Mesendoderm (in vitro differentiated cells): ENCODE results near the gene TEAD1.

Experiments
- DNase-seq: peaks from one replicate; pipeline ENCODE4 v3.0.0; 2013
- H2AK5ac ChIP-seq: 2 replicates; pipeline ENCODE4 v1.6.1; 2013; ENCODE audit warnings: low read length, inconsistent platforms
- H2BK120ac ChIP-seq: 2 replicates; pipeline ENCODE4 v1.6.1; 2013; ENCODE audit warnings: low read depth, mild to moderate bottlenecking, low read length, moderate library complexity, mixed read lengths
- H2BK15ac ChIP-seq: replicated peaks from 2 replicates; pipeline ENCODE4 v1.6.1; 2013; ENCODE audit warnings: low read depth, mild to moderate bottlenecking, moderate library complexity
- H2BK5ac ChIP-seq: 2 replicates; pipeline ENCODE4 v1.6.1; 2013; ENCODE audit warnings: low read length, inconsistent platforms
- H3K18ac ChIP-seq: 2 replicates; pipeline ENCODE4 v1.6.1; 2013; ENCODE audit warnings: mild to moderate bottlenecking, low read length, mixed read lengths
- H3K23ac ChIP-seq: one replicate; pipeline ENCODE4 v1.6.1; 2013; ENCODE audit warnings: low read length
- H3K27ac ChIP-seq: 2 replicates; pipeline ENCODE4 v1.5.1; 2013; ENCODE audit warnings: low read depth, mild to moderate bottlenecking, inconsistent platforms, low read length, moderate library complexity
- H3K27me3 ChIP-seq: 2 replicates; pipeline ENCODE4 v1.6.1; 2013; ENCODE audit warnings: low read length, control low read depth, mild to moderate bottlenecking, inconsistent platforms; ENCODE audit not compliant: insufficient read depth, poor library complexity
- H3K36me3 ChIP-seq: 2 replicates; pipeline ENCODE4 v1.6.1; 2013; ENCODE audit warnings: low read length, inconsistent platforms; ENCODE audit not compliant: control insufficient read depth, insufficient read depth
- H3K4ac ChIP-seq: one replicate; pipeline ENCODE4 v1.6.1; 2013; ENCODE audit warnings: low read depth, mild to moderate bottlenecking, low read length, moderate library complexity
- H3K4me1 ChIP-seq: 2 replicates; pipeline ENCODE4 v1.6.1; 2013; ENCODE audit warnings: low read depth, low read length, inconsistent platforms; ENCODE audit not compliant: control insufficient read depth
- H3K4me2 ChIP-seq: 2 replicates; pipeline ENCODE4 v1.6.1; 2013; ENCODE audit warnings: low read length
- H3K4me3 ChIP-seq: 2 replicates; pipeline ENCODE4 v1.5.1; 2013; ENCODE audit warnings: mild to moderate bottlenecking, low read length
- H3K56ac ChIP-seq: one replicate; pipeline ENCODE4 v1.6.1; 2013; ENCODE audit warnings: low read length
- H3K79me1 ChIP-seq: 2 replicates; pipeline ENCODE4 v1.6.1; 2013; ENCODE audit warnings: low read length, inconsistent platforms
- H3K79me2 ChIP-seq: 2 replicates; pipeline ENCODE4 v1.6.1; 2013; ENCODE audit warnings: mild to moderate bottlenecking, low read length; ENCODE audit not compliant: control insufficient read depth, insufficient read depth
- H3K9ac ChIP-seq: 2 replicates; pipeline ENCODE4 v1.6.1; 2013; ENCODE audit warnings: low read length, inconsistent platforms
- H4K5ac ChIP-seq: one replicate; pipeline ENCODE4 v1.6.1; 2013; ENCODE audit warnings: low read length
- H4K8ac ChIP-seq: one replicate; pipeline ENCODE4 v1.6.1; 2013; ENCODE audit warnings: low read depth, mild to moderate bottlenecking, control low read depth, low read length, moderate library complexity
- WGBS: extraction: QIAGEN DNeasy Blood & Tissue Kit; methylation state at CpG from one replicate; pipeline ENCODE4 v1.1.7; 2013; ENCODE audit warnings: low lambda C conversion rate, missing lambda C conversion rate; ENCODE audit not compliant: insufficient coverage; ENCODE audit errors: extremely low coverage; 5-methylcytosine and 5-hydroxymethylcytosine counted together

The TEAD1 gene

DNA sequence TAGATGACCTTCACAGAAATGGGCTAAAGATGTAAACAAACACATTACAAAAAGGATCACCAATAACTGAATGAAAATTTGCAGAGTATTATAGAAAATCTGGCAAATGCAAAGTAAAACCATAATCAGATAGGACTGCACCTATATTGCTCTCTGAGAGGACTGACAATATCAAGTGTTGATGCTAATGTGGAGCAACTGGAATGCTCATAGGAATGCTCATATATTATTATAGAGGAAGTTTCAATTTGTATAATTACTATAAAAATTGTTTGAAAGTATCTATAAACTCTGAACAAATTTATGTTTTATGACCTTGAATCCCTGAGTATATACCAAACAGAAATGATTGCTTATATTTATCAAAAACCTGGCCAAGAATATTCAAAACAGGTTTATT lies 18.4 kb upstream of the TEAD1 start:
- H2AK5ac ChIP-seq = no peak overlapping the region
- H2BK120ac ChIP-seq = no peak overlapping the region
- H3K4me3 ChIP-seq = no peak overlapping the region
- no peak overlapping the region for H3K27ac ChIP-seq
- no peaks in the 10 kb centered on the region for H3K36me3 ChIP-seq
- no peak overlapping the region for H3K9ac ChIP-seq
- no peak overlapping the region for H2BK15ac ChIP-seq
- no peak overlapping the region for H3K4ac ChIP-seq
- H3K56ac ChIP-seq = no peak overlapping the region
- no peak overlapping the region for H3K4me2 ChIP-seq
- no peak overlapping the region for H3K23ac ChIP-seq
- no peaks in the 10 kb centered on the region for H3K4me1 ChIP-seq
- H4K8ac ChIP-seq = no peak overlapping the region
- H2BK5ac ChIP-seq = no peak overlapping the region
- no peak overlapping the region for H4K5ac ChIP-seq
- H3K79me2 ChIP-seq = no peaks in the 10 kb centered on the region
- no peaks in the 10 kb centered on the region for H3K27me3 ChIP-seq
- H3K79me1 ChIP-seq = no peaks in the 10 kb centered on the region
- H3K18ac ChIP-seq = no peak overlapping the region
- DNase-seq = no peak

DNA sequence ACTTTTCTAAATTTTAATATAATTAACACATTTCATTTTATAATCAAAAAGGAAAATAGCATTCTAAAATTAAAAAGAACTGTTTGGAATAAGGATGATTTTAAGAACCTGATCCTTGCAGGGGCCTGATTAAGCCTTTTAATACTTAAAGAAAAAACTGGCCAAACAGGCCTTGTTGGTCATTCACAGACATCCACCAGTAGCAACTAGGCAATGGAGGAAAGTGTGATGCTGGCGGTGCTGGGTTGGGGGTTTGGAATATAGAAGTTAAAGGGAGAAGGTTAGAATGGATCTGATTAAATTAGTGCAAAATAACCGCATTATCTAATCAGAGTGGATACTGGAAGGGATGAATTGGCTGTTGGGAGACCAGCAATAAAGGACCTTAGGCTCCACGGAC lies 16.9 kb upstream of the TEAD1 start:
- H2BK15ac ChIP-seq = no peak overlapping the region
- no peak overlapping the region for H3K4me3 ChIP-seq
- H3K27ac ChIP-seq = no peak overlapping the region
- no peak for DNase-seq
- H3K18ac ChIP-seq = no peak overlapping the region
- no peak overlapping the region for H4K8ac ChIP-seq
- no peak overlapping the region for H2AK5ac ChIP-seq
- H3K36me3 ChIP-seq = no peaks in the 10 kb centered on the region
- no peak overlapping the region for H3K56ac ChIP-seq
- no peaks in the 10 kb centered on the region for H3K79me1 ChIP-seq
- no peak overlapping the region for H2BK120ac ChIP-seq
- H3K4me1 ChIP-seq = no peaks in the 10 kb centered on the region
- no peak overlapping the region for H3K9ac ChIP-seq
- no peak overlapping the region for H4K5ac ChIP-seq
- no peak overlapping the region for H3K23ac ChIP-seq
- no peak overlapping the region for H2BK5ac ChIP-seq
- no peak overlapping the region for H3K4me2 ChIP-seq
- no peak overlapping the region for H3K4ac ChIP-seq
- WGBS = no CpG with 5 or more reads among the region's 3 CpGs
- no peaks in the 10 kb centered on the region for H3K79me2 ChIP-seq
- H3K27me3 ChIP-seq = no peaks in the 10 kb centered on the region

DNA sequence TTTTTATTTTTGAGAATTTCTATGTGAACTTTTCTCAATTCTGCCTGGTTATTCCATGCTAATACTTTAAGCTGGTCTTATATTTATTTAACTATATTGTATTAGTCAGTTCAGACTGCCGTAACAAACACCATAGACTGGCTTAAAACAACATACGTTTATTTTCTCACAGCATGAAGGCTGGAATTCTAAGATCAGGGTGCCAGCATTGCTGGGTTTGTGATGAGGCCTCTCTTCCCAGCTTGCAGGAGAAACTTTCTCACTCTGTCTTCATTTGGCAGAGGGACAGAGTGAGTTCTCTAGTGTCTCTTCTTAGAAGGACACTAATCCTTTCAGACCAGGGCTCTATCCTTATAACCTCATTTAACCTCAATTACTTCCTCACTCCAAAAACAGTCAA lies 16.2 kb upstream of the TEAD1 start:
- Histone ChIP-seq H3K18ac (no peak overlapping the region), H4K8ac (no peak overlapping the region), H3K36me3 (no peaks in the 10 kb centered on the region), H3K79me2 (no peaks in the 10 kb centered on the region), H3K4me3 (no peak overlapping the region), H3K23ac (no peak overlapping the region), H3K4me2 (no peak overlapping the region), H3K56ac (no peak overlapping the region), H2BK15ac (no peak overlapping the region), H2BK120ac (no peak overlapping the region), H2BK5ac (no peak overlapping the region), H3K27ac (no peak overlapping the region), H3K4me1 (no peaks in the 10 kb centered on the region), H3K27me3 (no peaks in the 10 kb centered on the region), H4K5ac (no peak overlapping the region), H3K79me1 (no peaks in the 10 kb centered on the region), H2AK5ac (no peak overlapping the region), H3K4ac (no peak overlapping the region), H3K9ac (no peak overlapping the region)
- no peak for DNase-seq
- no CpG with 5 or more reads among the region's 2 CpGs for WGBS

DNA sequence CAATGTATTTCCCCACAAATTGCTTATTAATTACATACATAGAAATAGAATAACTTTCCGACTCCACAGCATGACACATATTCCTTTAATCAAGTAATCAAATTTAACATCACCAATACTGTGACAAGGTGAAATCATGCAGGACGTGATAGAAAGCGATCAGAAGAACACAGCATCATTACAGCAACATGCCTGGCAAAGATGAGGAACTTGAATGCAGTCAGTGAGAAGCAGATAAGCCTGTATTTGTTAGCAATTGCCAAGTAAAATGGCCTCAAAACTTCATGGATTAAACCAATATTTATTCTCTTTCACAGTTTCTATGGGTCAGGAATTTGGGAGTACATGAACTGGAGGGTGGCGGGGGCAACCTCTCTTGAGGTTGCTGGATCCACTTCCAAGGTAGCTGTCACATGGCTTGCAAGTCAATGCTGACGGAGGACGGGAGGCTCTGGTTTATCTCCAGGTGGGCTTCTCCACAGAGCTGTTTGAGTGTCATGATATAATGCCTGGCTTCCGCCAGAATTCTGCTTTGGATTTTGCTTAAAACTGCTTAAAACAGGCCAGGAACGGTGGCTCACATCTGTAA lies 12.0 kb upstream of the TEAD1 start:
- no peak for DNase-seq
- Histone ChIP-seq H2BK5ac (no peak overlapping the region), H3K56ac (no peak overlapping the region), H3K79me1 (no peaks in the 10 kb centered on the region), H2BK120ac (no peak overlapping the region), H3K4ac (no peak overlapping the region), H3K9ac (no peak overlapping the region), H3K18ac (no peak overlapping the region), H3K4me3 (no peak overlapping the region), H3K27me3 (no peaks in the 10 kb centered on the region), H4K8ac (no peak overlapping the region), H2BK15ac (no peak overlapping the region), H4K5ac (no peak overlapping the region), H3K27ac (no peak overlapping the region), H3K23ac (no peak overlapping the region), H2AK5ac (no peak overlapping the region), H3K4me2 (no peak overlapping the region), H3K4me1 (no peaks in the 10 kb centered on the region), H3K79me2 (no peaks in the 10 kb centered on the region), H3K36me3 (no peaks in the 10 kb centered on the region)
- WGBS = no CpG with 5 or more reads among the region's 8 CpGs

DNA sequence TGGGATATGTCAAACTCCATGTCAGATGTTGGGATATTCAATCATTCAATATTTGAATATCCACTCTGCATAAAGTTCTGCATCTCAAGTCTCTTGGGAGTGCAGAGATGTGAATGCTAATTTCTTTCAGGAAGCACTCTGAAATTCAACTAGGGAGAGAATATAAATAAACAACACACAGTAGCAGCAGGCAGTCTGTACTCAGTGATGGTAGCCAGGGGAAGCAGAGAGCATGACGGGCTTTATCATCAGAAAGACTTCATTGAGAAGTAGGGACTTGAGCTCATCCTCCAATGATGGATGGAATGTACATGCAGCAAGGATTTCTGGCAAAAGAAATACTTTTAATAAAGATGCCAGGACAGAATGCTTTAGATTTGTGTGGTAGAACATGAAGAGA lies 9.8 kb upstream of the TEAD1 start:
- no peak overlapping the region for H4K5ac ChIP-seq
- no peak overlapping the region for H2AK5ac ChIP-seq
- no peak overlapping the region for H2BK120ac ChIP-seq
- H2BK5ac ChIP-seq = no peak overlapping the region
- no peaks in the 10 kb centered on the region for H3K4me1 ChIP-seq
- no peak overlapping the region for H3K56ac ChIP-seq
- no peak overlapping the region for H3K4ac ChIP-seq
- H3K27me3 ChIP-seq = no peaks in the 10 kb centered on the region
- no peaks in the 10 kb centered on the region for H3K36me3 ChIP-seq
- no peak overlapping the region for H3K27ac ChIP-seq
- H3K9ac ChIP-seq = no peak overlapping the region
- no peak overlapping the region for H3K18ac ChIP-seq
- H3K23ac ChIP-seq = no peak overlapping the region
- no peak overlapping the region for H4K8ac ChIP-seq
- no peak overlapping the region for H3K4me3 ChIP-seq
- H3K4me2 ChIP-seq = no peak overlapping the region
- no peak overlapping the region for H2BK15ac ChIP-seq
- no CpG with 5 or more reads among the region's 1 CpG for WGBS
- no peaks in the 10 kb centered on the region for H3K79me2 ChIP-seq
- no peaks in the 10 kb centered on the region for H3K79me1 ChIP-seq
- DNase-seq = no peak

DNA sequence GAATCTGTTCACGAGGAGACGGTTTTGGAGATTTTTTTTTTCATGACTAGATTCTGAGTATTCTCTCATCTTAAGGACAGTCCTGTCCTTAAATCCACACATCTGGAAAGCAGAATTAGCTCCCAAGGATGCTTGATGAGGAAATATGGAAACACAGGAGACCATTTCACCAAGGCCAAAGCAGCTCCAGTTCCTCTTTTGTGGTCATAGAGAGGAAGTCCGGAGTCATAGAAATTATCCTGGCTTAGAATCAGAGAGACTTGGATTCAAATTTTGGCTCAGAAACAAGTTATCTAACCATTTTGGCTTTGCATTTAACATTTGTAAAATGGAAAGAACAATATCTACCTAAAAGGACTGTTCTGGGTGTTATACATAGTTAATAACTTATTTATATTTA lies 7.3 kb upstream of the TEAD1 start:
- no CpG with 5 or more reads among the region's 3 CpGs for WGBS
- H2BK5ac ChIP-seq = no peak overlapping the region

More for the DNA sequence above, 7.3 kb upstream of the TEAD1 start:
- Histone ChIP-seq H3K36me3 (no peaks in the 10 kb centered on the region), H3K27ac (no peak overlapping the region), H4K8ac (no peak overlapping the region), H4K5ac (no peak overlapping the region), H3K4me2 (no peak overlapping the region), H3K79me1 (no peaks in the 10 kb centered on the region), H2BK15ac (no peak overlapping the region), H3K18ac (no peak overlapping the region), H3K9ac (no peak overlapping the region), H3K56ac (no peak overlapping the region), H3K23ac (no peak overlapping the region), H3K4ac (no peak overlapping the region), H2AK5ac (no peak overlapping the region), H3K79me2 (no peaks in the 10 kb centered on the region), H2BK120ac (no peak overlapping the region), H3K4me3 (no peak overlapping the region), H3K4me1 (no peaks in the 10 kb centered on the region), H3K27me3 (no peaks in the 10 kb centered on the region)
- no peak for DNase-seq
